A673 (cell line): Measurements from ENCODE around the gene ATRNL1.

Experiments used
- EZH2 ChIP-seq: fragments of 200-600 bp; sonication (generic); IDR thresholded peaks from 2 replicates; pipeline ENCODE4 v1.6.1; 2017; ENCODE audit warnings: borderline replicate concordance, low read depth, mild to moderate bottlenecking, mixed read lengths, antibody characterized with exemption, low read length; ENCODE audit not compliant: poor library complexity, severe bottlenecking
- TF ChIP-seq, protein P1 (sequence below): fragments of 300-800, 200-600 bp; sonication (generic); conservative IDR thresholded peaks from 2 replicates; pipeline ENCODE4 v1.5.1; 2017; ENCODE audit warnings: low read depth, mild to moderate bottlenecking, antibody characterized with exemption, low read length, moderate library complexity, mixed read lengths

DNA sequence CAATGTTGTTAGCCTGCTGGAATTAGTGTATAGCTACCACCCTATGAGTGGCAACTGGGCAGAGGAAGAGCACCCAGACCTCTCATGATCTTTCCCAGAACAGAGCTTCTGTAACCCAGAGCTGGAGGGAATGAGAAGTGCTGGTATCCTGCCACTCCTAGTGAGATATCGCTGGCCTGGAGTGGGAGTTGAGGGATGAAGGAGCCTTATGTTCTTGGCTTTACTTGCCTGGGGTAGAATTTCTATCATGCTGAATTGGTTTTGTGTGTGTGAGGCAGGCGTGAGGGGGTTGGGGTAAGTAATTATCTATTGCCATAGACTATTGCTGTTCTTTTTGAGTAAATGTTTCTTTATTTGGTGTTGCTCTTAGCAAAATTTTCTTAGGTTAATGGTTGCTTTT lies 146.6 kb downstream of the ATRNL1 start:
- TF ChIP-seq, protein P1, sequence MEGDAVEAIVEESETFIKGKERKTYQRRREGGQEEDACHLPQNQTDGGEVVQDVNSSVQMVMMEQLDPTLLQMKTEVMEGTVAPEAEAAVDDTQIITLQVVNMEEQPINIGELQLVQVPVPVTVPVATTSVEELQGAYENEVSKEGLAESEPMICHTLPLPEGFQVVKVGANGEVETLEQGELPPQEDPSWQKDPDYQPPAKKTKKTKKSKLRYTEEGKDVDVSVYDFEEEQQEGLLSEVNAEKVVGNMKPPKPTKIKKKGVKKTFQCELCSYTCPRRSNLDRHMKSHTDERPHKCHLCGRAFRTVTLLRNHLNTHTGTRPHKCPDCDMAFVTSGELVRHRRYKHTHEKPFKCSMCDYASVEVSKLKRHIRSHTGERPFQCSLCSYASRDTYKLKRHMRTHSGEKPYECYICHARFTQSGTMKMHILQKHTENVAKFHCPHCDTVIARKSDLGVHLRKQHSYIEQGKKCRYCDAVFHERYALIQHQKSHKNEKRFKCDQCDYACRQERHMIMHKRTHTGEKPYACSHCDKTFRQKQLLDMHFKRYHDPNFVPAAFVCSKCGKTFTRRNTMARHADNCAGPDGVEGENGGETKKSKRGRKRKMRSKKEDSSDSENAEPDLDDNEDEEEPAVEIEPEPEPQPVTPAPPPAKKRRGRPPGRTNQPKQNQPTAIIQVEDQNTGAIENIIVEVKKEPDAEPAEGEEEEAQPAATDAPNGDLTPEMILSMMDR: no peak
- no peak for TF ChIP-seq EZH2
